Panc1 (cell line): ENCODE data around the gene KIF15. TPM values are rescaled to one million over a fixed set of nuclear protein-coding genes. Genes with fewer than 3 reads are reported as not detected.
A peak's percentile ranks its signal among the peaks of the same experiment; 100 is the strongest.

Experiments used
- ATAC-seq: fragments of 200-7000 bp; cut with Tn5 transposase; 2 replicates; pipeline ENCODE4 v1.9.1; 2020; ENCODE audit warnings: mild to moderate bottlenecking, moderate library complexity
- BruUV-seq: library from RNA; stranded (reverse); fragments of 400-500 nt; replicated peaks from 2 replicates; lab custom pipeline; 2021; lab: Mats Ljungman, UMichigan
- CTCF ChIA-PET: fragments of 300-600 bp; sonication (Branson Sonifier 250); formaldehyde crosslinking; loops from one replicate; lab custom pipeline; 2022; ENCODE audit warnings: antibody characterized with exemption; lab: Charles Lee
- POLR2A ChIA-PET: fragments of 300-600 bp; sonication (Branson Sonifier 250); formaldehyde crosslinking; loops from one replicate; lab custom pipeline; 2022; ENCODE audit warnings: antibody characterized with exemption; lab: Charles Lee
- DNase-seq: peaks from one replicate; pipeline ENCODE4 v3.0.0-alpha.2; 2010; ENCODE audit warnings: low read depth, low spot score
- H3K27ac ChIP-seq: 2 replicates; pipeline ENCODE4 v1.5.1; 2011; ENCODE audit warnings: mild to moderate bottlenecking, low read length, inconsistent platforms
- H3K27me3 ChIP-seq: fragments of 200-500 bp; sonication (Bioruptor generic); 2 replicates; pipeline ENCODE4 v1.6.0; 2014; ENCODE audit warnings: low read length, inconsistent platforms; ENCODE audit not compliant: control insufficient read depth, insufficient read depth
- H3K36me3 ChIP-seq: fragments of 200-500 bp; sonication (Bioruptor generic); 2 replicates; pipeline ENCODE4 v1.5.1; 2014; ENCODE audit warnings: inconsistent platforms, mild to moderate bottlenecking, low read length, moderate library complexity; ENCODE audit not compliant: control insufficient read depth, insufficient read depth
- H3K4me1 ChIP-seq: 2 replicates; pipeline ENCODE4 v1.5.1; 2011; ENCODE audit warnings: inconsistent platforms, mild to moderate bottlenecking, low read length, moderate library complexity; ENCODE audit not compliant: control insufficient read depth, insufficient read depth
- H3K4me3 ChIP-seq, 2 experiments: 2 replicates each; pipeline ENCODE4 v1.5.1; 2011 to 2012; ENCODE audit warnings: low read depth in 2 of 2, low read length in 2 of 2, mild to moderate bottlenecking in 2 of 2, inconsistent platforms in 1 of 2, moderate library complexity in 1 of 2
- H3K9me3 ChIP-seq: fragments of 200-500 bp; sonication (Bioruptor generic); 2 replicates; pipeline ENCODE4 v1.5.1; 2014; ENCODE audit warnings: low read depth, mild to moderate bottlenecking, inconsistent platforms, low read length, moderate library complexity; ENCODE audit not compliant: control insufficient read depth, insufficient read depth
- POLR2AphosphoS5 ChIP-seq: IDR thresholded peaks from 2 replicates; pipeline ENCODE4 v1.6.1; 2012; ENCODE audit warnings: mild to moderate bottlenecking, low read depth, low read length, moderate library complexity
- SIN3A ChIP-seq: IDR thresholded peaks from 2 replicates; pipeline ENCODE4 v1.6.1; 2012; ENCODE audit warnings: low read depth, mild to moderate bottlenecking, low read length, moderate library complexity, borderline replicate concordance; ENCODE audit not compliant: insufficient read depth
- TCF7L2 ChIP-seq: IDR thresholded peaks from 2 replicates; pipeline ENCODE4 v1.6.1; 2011; ENCODE audit warnings: mild to moderate bottlenecking, low read depth, low read length, inconsistent platforms
- in situ Hi-C: cut with HindIII; loops from 2 replicates; pipeline ENCODE4 v1.10.0; 2016; ENCODE audit warnings: low sequenced_read_pairs, low pct_unique_long_range_greater_than_20kb
- intact Hi-C: fragments of 100-400 bp; cut with micrococcal nuclease; formaldehyde crosslinking; loops from one replicate; pipeline ENCODE4 v1.10.0; 2022; ENCODE audit not compliant: unreplicated experiment
- total RNA-seq: library from RNA; stranded (reverse); gene quantifications from one replicate; pipeline ENCODE4 v1.2.1, GENCODE V29; 2021; ENCODE audit not compliant: unreplicated experiment
- TF ChIP-seq, protein P1 (sequence below), 2 experiments: IDR thresholded peaks; 2 replicates each; pipeline ENCODE4 v1.6.1; 2011 to 2012; ENCODE audit warnings: low read depth in 2 of 2, control low read depth in 1 of 2, low read length in 1 of 2, mild to moderate bottlenecking in 1 of 2, moderate library complexity in 1 of 2; ENCODE audit not compliant: insufficient read depth in 1 of 2
- TF ChIP-seq, protein P2 (sequence below): fragments of 450-650 bp; IDR thresholded peaks from 2 replicates; pipeline ENCODE4 v1.5.1; 2017; ENCODE audit warnings: mild to moderate bottlenecking

KIF15 gene
- total RNA-seq, 1 experiment from 2014 or later: 12.2 TPM

DNA sequence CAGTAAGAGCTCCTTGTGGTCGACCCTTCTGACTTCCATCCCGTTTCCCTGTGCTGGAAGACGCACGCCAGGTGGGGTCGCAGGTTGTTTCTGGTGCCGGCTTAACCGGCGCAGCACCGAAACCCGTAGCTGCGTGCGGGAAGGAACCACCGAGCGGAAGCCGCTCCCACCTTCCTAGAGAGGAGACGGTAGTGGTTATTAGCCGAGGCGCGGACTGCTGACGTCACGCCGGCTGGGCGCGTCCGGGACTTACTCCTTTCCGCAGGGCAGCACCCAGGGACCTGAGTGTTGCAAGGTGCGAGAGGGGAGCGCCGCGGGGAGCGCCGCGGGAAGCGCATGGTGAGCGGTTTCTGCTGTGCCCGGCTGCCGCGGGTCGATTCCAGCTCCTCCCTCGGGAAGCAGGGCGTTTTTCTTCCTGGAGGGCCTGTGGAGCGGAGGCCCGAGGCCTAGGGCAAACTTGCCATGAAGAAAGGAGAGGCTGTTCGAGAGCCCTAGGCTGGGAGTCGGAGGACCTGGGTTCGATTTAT is 32.1 kb upstream of the KIF15 start, which contains the start of gene ZNF501:
Gene ZNF501 (plus strand): TSS at position 252 of the 527 bp plus-strand sequence. CDS start 4,787 bp downstream, outside the sequence.
- ChIA-PET CTCF (no interaction called here), POLR2A (no interaction called here)
- Histone ChIP-seq H3K4me3 (peak within 1 kb of the TSS; percentile 11 to 21; a peak in 2 of 4 replicates), H3K27me3 (no peaks in the 10 kb centered on the region), H3K36me3 (no peaks in the 10 kb centered on the region), H3K9me3 (peaks cover 28% of the 10 kb centered on the region), H3K4me1 (no peaks in the 10 kb centered on the region), H3K27ac (no peak within 1 kb of the TSS)
- intact Hi-C loops (no loop called here), in situ Hi-C loops (no loop called here)
- no peak for TF ChIP-seq TCF7L2
- TF ChIP-seq SIN3A: no peak
- TF ChIP-seq, protein P1, sequence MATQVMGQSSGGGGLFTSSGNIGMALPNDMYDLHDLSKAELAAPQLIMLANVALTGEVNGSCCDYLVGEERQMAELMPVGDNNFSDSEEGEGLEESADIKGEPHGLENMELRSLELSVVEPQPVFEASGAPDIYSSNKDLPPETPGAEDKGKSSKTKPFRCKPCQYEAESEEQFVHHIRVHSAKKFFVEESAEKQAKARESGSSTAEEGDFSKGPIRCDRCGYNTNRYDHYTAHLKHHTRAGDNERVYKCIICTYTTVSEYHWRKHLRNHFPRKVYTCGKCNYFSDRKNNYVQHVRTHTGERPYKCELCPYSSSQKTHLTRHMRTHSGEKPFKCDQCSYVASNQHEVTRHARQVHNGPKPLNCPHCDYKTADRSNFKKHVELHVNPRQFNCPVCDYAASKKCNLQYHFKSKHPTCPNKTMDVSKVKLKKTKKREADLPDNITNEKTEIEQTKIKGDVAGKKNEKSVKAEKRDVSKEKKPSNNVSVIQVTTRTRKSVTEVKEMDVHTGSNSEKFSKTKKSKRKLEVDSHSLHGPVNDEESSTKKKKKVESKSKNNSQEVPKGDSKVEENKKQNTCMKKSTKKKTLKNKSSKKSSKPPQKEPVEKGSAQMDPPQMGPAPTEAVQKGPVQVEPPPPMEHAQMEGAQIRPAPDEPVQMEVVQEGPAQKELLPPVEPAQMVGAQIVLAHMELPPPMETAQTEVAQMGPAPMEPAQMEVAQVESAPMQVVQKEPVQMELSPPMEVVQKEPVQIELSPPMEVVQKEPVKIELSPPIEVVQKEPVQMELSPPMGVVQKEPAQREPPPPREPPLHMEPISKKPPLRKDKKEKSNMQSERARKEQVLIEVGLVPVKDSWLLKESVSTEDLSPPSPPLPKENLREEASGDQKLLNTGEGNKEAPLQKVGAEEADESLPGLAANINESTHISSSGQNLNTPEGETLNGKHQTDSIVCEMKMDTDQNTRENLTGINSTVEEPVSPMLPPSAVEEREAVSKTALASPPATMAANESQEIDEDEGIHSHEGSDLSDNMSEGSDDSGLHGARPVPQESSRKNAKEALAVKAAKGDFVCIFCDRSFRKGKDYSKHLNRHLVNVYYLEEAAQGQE (IDR thresholded peaks at IDR 0.05; ENCODE audit: insufficient read depth in 1 of 2, low read depth in 2 of 2, low read length in 1 of 2): no peak
- no peak for ATAC-seq
- no peak for DNase-seq
- BruUV-seq: no TSS peak

DNA sequence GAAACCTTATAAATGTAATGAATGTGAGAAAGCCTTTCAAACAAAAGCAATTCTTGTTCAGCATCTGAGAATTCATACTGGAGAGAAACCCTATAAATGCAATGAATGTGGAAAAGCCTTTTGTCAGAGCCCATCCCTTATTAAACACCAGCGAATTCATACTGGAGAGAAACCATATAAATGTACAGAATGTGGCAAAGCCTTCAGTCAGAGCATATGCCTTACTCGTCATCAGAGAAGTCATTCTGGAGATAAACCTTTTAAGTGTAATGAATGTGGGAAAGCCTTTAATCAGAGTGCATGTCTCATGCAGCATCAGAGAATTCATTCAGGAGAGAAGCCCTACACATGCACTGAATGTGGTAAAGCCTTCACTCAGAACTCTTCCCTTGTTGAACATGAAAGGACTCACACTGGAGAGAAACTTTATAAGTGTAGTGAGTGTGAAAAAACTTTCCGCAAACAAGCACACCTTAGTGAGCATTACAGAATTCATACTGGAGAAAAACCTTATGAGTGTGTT is 26.9 kb upstream of the KIF15 start:
- DNase-seq (no peak), ATAC-seq (no peak)
- intact Hi-C loops (no loop called here), in situ Hi-C loops (no loop called here)
- ChIA-PET POLR2A (no interaction called here), CTCF (no interaction called here)
- Histone ChIP-seq H3K27ac (no peak overlapping the region), H3K9me3 (peaks cover 22% of the 10 kb centered on the region; the same call in 1 of the 2 replicates), H3K4me1 (no peaks in the 10 kb centered on the region), H3K27me3 (no peaks in the 10 kb centered on the region), H3K36me3 (no peaks in the 10 kb centered on the region), H3K4me3 (no peak overlapping the region)
- TF ChIP-seq, protein P1 (IDR thresholded peaks at IDR 0.05; ENCODE audit: insufficient read depth in 1 of 2, low read depth in 2 of 2, low read length in 1 of 2): no peak
- TF ChIP-seq, protein P2, sequence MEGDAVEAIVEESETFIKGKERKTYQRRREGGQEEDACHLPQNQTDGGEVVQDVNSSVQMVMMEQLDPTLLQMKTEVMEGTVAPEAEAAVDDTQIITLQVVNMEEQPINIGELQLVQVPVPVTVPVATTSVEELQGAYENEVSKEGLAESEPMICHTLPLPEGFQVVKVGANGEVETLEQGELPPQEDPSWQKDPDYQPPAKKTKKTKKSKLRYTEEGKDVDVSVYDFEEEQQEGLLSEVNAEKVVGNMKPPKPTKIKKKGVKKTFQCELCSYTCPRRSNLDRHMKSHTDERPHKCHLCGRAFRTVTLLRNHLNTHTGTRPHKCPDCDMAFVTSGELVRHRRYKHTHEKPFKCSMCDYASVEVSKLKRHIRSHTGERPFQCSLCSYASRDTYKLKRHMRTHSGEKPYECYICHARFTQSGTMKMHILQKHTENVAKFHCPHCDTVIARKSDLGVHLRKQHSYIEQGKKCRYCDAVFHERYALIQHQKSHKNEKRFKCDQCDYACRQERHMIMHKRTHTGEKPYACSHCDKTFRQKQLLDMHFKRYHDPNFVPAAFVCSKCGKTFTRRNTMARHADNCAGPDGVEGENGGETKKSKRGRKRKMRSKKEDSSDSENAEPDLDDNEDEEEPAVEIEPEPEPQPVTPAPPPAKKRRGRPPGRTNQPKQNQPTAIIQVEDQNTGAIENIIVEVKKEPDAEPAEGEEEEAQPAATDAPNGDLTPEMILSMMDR: no peak
- TF ChIP-seq TCF7L2: no peak
- TF ChIP-seq SIN3A: no peak
- TF ChIP-seq POLR2AphosphoS5: no peak
- no TSS peak for BruUV-seq
